GM23338 (cell line): Measurements from ENCODE around the gene UNKL. TPM values are rescaled to one million over a fixed set of nuclear protein-coding genes. Genes with fewer than 3 reads are reported as not detected.
A peak's percentile ranks its signal among the peaks of the same experiment; 100 is the strongest.

Experiments
- ATAC-seq: fragments of 200-7000 bp; cut with Tn5 transposase; 3 replicates; pipeline ENCODE4 v1.9.1; 2020
- DNase-seq: peaks from one replicate; pipeline ENCODE4 v3.0.0-alpha.2; 2015; ENCODE audit warnings: low spot score
- H2AFZ ChIP-seq: fragments of 200-600 bp; sonication (generic); 2 replicates; pipeline ENCODE4 v1.8.0; 2016; ENCODE audit warnings: antibody characterized with exemption, mild to moderate bottlenecking, moderate library complexity
- H3F3A ChIP-seq: fragments of 200-600 bp; sonication (generic); replicated peaks from 2 replicates; pipeline ENCODE4 v1.8.0; 2017; ENCODE audit warnings: antibody characterized with exemption, mixed run types, low read depth
- H3K27ac ChIP-seq: fragments of 200-600 bp; sonication (generic); 2 replicates; pipeline ENCODE4 v1.6.1; 2016; ENCODE audit warnings: low read depth
- H3K27me3 ChIP-seq: fragments of 200-600 bp; sonication (generic); 2 replicates; pipeline ENCODE4 v1.8.0; 2016; ENCODE audit warnings: mild to moderate bottlenecking, mixed run types, moderate library complexity; ENCODE audit not compliant: insufficient read depth
- H3K36me3 ChIP-seq: fragments of 200-600 bp; sonication (generic); 2 replicates; pipeline ENCODE4 v1.8.0; 2016; ENCODE audit warnings: mild to moderate bottlenecking; ENCODE audit not compliant: insufficient read depth
- H3K4me1 ChIP-seq: fragments of 200-600 bp; sonication (generic); 2 replicates; pipeline ENCODE4 v1.8.0; 2016; ENCODE audit warnings: mild to moderate bottlenecking, moderate library complexity; ENCODE audit not compliant: insufficient read depth
- H3K4me2 ChIP-seq: fragments of 200-600 bp; sonication (generic); 2 replicates; pipeline ENCODE4 v1.7.1; 2017; ENCODE audit warnings: mixed run types
- H3K4me3 ChIP-seq: fragments of 200-600 bp; sonication (generic); 2 replicates; pipeline ENCODE4 v1.6.1; 2016; ENCODE audit warnings: mixed run types
- H3K79me2 ChIP-seq: fragments of 200-600 bp; sonication (generic); replicated peaks from 2 replicates; pipeline ENCODE4 v1.8.0; 2017; ENCODE audit warnings: mild to moderate bottlenecking; ENCODE audit not compliant: insufficient read depth
- H3K9me2 ChIP-seq: fragments of 200-600 bp; sonication (generic); 2 replicates; pipeline ENCODE4 v1.8.0; 2017; ENCODE audit not compliant: insufficient read depth
- H4K20me1 ChIP-seq: fragments of 200-600 bp; sonication (generic); replicated peaks from 2 replicates; pipeline ENCODE4 v1.8.0; 2017; ENCODE audit warnings: mild to moderate bottlenecking; ENCODE audit not compliant: insufficient read depth
- H3K27ac Mint-ChIP-seq: 2 replicates; pipeline ENCODE4 v1.8.0; 2020; ENCODE audit warnings: inconsistent platforms, mild to moderate bottlenecking, moderate library complexity, mixed read lengths
- H3K27me3 Mint-ChIP-seq: 3 replicates; pipeline ENCODE4 v1.8.0; 2022; ENCODE audit warnings: low read depth, mild to moderate bottlenecking, moderate library complexity, mixed read lengths, inconsistent platforms; ENCODE audit not compliant: insufficient read depth, poor library complexity
- H3K36me3 Mint-ChIP-seq: 3 replicates; pipeline ENCODE4 v1.8.0; 2021; ENCODE audit warnings: low read depth, mild to moderate bottlenecking, inconsistent platforms, moderate library complexity, mixed read lengths
- H3K4me1 Mint-ChIP-seq: 3 replicates; pipeline ENCODE4 v1.8.0; 2020; ENCODE audit warnings: mild to moderate bottlenecking, inconsistent platforms, mixed read lengths
- H3K4me3 Mint-ChIP-seq: 3 replicates; pipeline ENCODE4 v1.8.0; 2021; ENCODE audit warnings: moderate library complexity, mild to moderate bottlenecking, inconsistent platforms, mixed read lengths
- H3K9me3 Mint-ChIP-seq: 3 replicates; pipeline ENCODE4 v1.8.0; 2020; ENCODE audit warnings: moderate library complexity, mild to moderate bottlenecking, inconsistent platforms, mixed read lengths
- CREB1 ChIP-seq: fragments of 250-450 bp; sonication (Bioruptor Pico); IDR thresholded peaks from 2 replicates; pipeline ENCODE4 v1.5.0; 2020; ENCODE audit warnings: low read depth, mild to moderate bottlenecking, moderate library complexity
- CTCF ChIP-seq, 2 experiments: fragments of 200-600 bp in 1 of 2; sonication (generic) in 1 of 2; conservative IDR thresholded peaks; 2 replicates each; pipeline versions ENCODE4 v1.5.1 to v1.6.1; 2016 to 2017; ENCODE audit warnings: antibody characterized with exemption in 2 of 2, low read depth in 2 of 2, mild to moderate bottlenecking in 2 of 2, moderate library complexity in 1 of 2
- ETS1 ChIP-seq: IDR thresholded peaks from 2 replicates; pipeline ENCODE4 v1.6.1; 2016; ENCODE audit warnings: antibody characterized with exemption
- EZH2 ChIP-seq: fragments of 200-600 bp; sonication (generic); IDR thresholded peaks from one replicate; pipeline ENCODE4 v1.8.0; 2017; ENCODE audit warnings: antibody characterized with exemption, mild to moderate bottlenecking, low read depth; ENCODE audit not compliant: unreplicated experiment
- EZH2phosphoT487 ChIP-seq: fragments of 200-600 bp; sonication (generic); IDR thresholded peaks from one replicate; pipeline ENCODE4 v1.8.1; 2018; ENCODE audit warnings: antibody characterized with exemption; ENCODE audit not compliant: unreplicated experiment
- JUNB ChIP-seq: IDR thresholded peaks from one replicate; pipeline ENCODE4 v1.6.1; 2016; ENCODE audit warnings: antibody characterized with exemption; ENCODE audit not compliant: unreplicated experiment
- NANOG ChIP-seq: IDR thresholded peaks from 2 replicates; pipeline ENCODE4 v1.6.1; 2016; ENCODE audit warnings: antibody characterized with exemption, borderline replicate concordance
- POLR2AphosphoS5 ChIP-seq: IDR thresholded peaks from 2 replicates; pipeline ENCODE4 v1.6.1; 2016; ENCODE audit warnings: antibody characterized with exemption, low read depth
- REST ChIP-seq: IDR thresholded peaks from one replicate; pipeline ENCODE4 v1.6.1; 2018; ENCODE audit warnings: antibody characterized with exemption; ENCODE audit not compliant: unreplicated experiment
- STAT1 ChIP-seq: IDR thresholded peaks from one replicate; pipeline ENCODE4 v1.6.1; 2016; ENCODE audit warnings: antibody characterized with exemption; ENCODE audit not compliant: unreplicated experiment
- ZNF114 ChIP-seq: fragments of 250-450 bp; sonication (Bioruptor Pico); IDR thresholded peaks from 2 replicates; pipeline ENCODE4 v1.5.0; 2020; ENCODE audit warnings: mild to moderate bottlenecking, moderate library complexity
- ZNF331 ChIP-seq: fragments of 250-450 bp; sonication (Bioruptor Pico); IDR thresholded peaks from 2 replicates; pipeline ENCODE4 v1.5.0; 2020; ENCODE audit warnings: low read depth, mild to moderate bottlenecking, moderate library complexity
- ZNF462 ChIP-seq: fragments of 250-450 bp; sonication (Bioruptor Pico); IDR thresholded peaks from 2 replicates; pipeline ENCODE4 v1.5.0; 2020; ENCODE audit warnings: mild to moderate bottlenecking, moderate library complexity
- polyA plus RNA-seq: library from polyadenylated mRNA; unstranded; fragments of >200 nt; fragmentation: Nextera tagmentation; extraction: Ambion mirVana; gene quantifications from 2 replicates; pipeline ENCODE4 v1.2.1, GENCODE V29; 2016
- total RNA-seq: library from RNA; depleted of rRNA; stranded (reverse); fragments of >200 nt; shearing (Covaris generic); gene quantifications from 2 replicates; pipeline ENCODE4 v1.2.3, GENCODE V29; 2014

The UNKL gene
- total and polyA plus RNA-seq, 2 experiments from 2014 or later: 16.7 to 28.7 TPM

GRCh38 chr16:1377406-1378010, 37.0 kb downstream of the UNKL start:
- H3K27me3 Mint-ChIP-seq: peaks cover 10% of the 10 kb centered on the region
- 0 out of 2 replicates have a peak overlapping the region, but pooled peaks have one; percentile 18 for H3K27ac Mint-ChIP-seq
- peaks cover 4% of the 10 kb centered on the region for H3F3A ChIP-seq
- peak overlapping the region; percentile 86; the same call in 1 of the 2 replicates for H3K4me3 ChIP-seq
- H3K27me3 ChIP-seq: no peaks in the 10 kb centered on the region
- TF ChIP-seq ZNF114 (CRISPR knock-in tag): no peak
- no peak for TF ChIP-seq CTCF (conservative IDR thresholded peaks at IDR 0.05; ENCODE audit: low read depth in 2 of 2)
- no peak for TF ChIP-seq REST
- TF ChIP-seq ZNF462: no peak
- TF ChIP-seq ETS1: no peak
- TF ChIP-seq STAT1: no peak
- no peak for TF ChIP-seq CREB1 (CRISPR knock-in tag)
- TF ChIP-seq POLR2AphosphoS5: no peak
- no peak for TF ChIP-seq NANOG
- no peak for TF ChIP-seq EZH2phosphoT487
- TF ChIP-seq JUNB: no peak
- TF ChIP-seq EZH2: no peak
- no peak for TF ChIP-seq ZNF331 (CRISPR knock-in tag)
- no peaks in the 10 kb centered on the region for H3K9me2 ChIP-seq
- peaks cover 25% of the 10 kb centered on the region for H3K79me2 ChIP-seq
- H3K4me3 Mint-ChIP-seq: peak overlapping the region; percentile 90
- no peaks in the 10 kb centered on the region for H3K9me3 Mint-ChIP-seq
- H3K4me1 ChIP-seq: peaks cover 16% of the 10 kb centered on the region
- peaks cover 6% of the 10 kb centered on the region for H4K20me1 ChIP-seq
- no peak overlapping the region for H2AFZ ChIP-seq
- H3K27ac ChIP-seq: no peak overlapping the region
- H3K36me3 ChIP-seq: no peaks in the 10 kb centered on the region
- peaks cover 16% of the 10 kb centered on the region for H3K4me1 Mint-ChIP-seq
- no peak for DNase-seq
- peak overlapping the region; percentile 91 for H3K4me2 ChIP-seq
- no peak for ATAC-seq
- peaks cover 5% of the 10 kb centered on the region; the same call in 1 of the 3 replicates for H3K36me3 Mint-ChIP-seq
